ENCODE measurements around the gene MAP1B.

The MAP1B gene

DNA sequence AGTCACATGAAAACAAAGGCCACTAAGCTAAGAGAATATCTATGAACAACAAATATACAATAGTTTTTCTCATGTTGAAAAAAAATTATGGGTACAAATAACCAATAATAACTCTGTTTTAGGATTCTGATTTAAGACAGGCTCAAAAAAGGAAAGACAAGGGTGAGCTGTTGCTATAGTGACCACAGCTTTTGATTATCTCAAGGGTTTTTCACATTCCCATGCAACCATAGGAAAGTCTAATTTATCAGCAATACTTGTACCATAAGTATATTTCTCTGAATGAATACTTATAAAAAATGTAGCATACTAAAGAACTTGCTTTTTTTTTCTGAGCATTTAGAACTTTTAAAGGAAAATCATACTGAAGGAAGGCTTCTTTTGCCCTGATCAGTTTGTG lies 144.7 kb downstream of the MAP1B start:
- Mint-ChIP-seq H3K9me3 (no peaks in the 10 kb centered on the region), H3K27ac (no peak overlapping the region), H3K4me3 (no peak overlapping the region), H3K27me3 (no peaks in the 10 kb centered on the region), H3K4me1 (ENCODE audit: low read depth) (peaks cover 22% of the 10 kb centered on the region), H3K36me3 (ENCODE audit: low read depth) (peaks cover 66% of the 10 kb centered on the region)
- no peak for DNase-seq

DNA sequence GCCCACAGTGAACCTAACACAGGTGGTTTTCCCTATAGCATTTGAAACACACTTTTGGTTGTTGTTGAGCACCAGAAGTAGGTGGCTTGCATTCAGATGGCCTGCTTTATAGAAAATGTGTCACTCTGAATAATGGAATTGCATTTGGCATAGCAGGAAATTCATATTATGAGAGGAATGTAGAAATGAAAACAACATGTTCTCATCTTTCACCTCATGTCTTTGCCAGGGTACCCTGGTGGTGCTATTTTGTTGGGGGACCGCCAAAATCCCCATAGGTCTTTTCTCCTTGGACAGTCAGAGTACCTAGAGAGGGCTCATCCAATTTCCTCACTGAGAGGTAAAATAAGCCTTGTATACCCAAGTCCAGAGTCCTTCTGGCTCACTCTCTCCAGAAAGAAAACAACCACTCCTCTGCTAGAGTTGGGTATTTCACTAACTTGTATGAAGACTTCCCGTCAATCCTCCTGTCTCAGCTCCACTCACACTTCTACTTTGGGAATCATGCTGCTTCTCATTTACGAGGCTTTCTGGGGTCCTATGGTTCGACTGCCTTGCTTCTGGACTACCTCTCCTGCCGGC lies 145.4 kb downstream of the MAP1B start:
- H3K27me3 Mint-ChIP-seq = no peaks in the 10 kb centered on the region
- peaks cover 24% of the 10 kb centered on the region for H3K4me1 Mint-ChIP-seq (ENCODE audit: low read depth)
- H3K9me3 Mint-ChIP-seq = no peaks in the 10 kb centered on the region
- no peak overlapping the region for H3K4me3 Mint-ChIP-seq
- peak overlapping the region; percentile 19 for H3K27ac Mint-ChIP-seq
- no peak for DNase-seq
- H3K36me3 Mint-ChIP-seq (ENCODE audit: low read depth) = peaks cover 71% of the 10 kb centered on the region

DNA sequence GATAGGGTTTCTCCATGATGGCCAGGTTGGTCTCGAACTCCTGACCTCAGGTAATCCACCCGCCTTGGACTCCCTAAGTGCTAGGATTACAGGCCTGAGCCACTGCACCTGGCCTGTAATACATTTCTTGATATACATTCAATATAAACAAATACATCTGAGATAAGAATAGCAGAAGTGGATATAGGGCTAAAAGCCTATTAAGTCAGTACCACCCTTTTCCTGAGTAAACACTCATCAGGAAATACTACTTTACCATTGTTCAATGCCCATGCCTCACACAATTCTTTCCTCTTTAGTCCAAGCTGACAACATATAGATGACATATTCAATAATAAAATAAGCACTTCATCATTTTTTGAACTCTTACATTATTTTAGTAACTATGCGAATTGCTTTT lies 148.0 kb downstream of the MAP1B start:
- Mint-ChIP-seq H3K9me3 (no peaks in the 10 kb centered on the region), H3K36me3 (ENCODE audit: low read depth) (peaks cover 79% of the 10 kb centered on the region), H3K4me1 (ENCODE audit: low read depth) (peaks cover 13% of the 10 kb centered on the region), H3K27me3 (no peaks in the 10 kb centered on the region), H3K27ac (no peak overlapping the region), H3K4me3 (no peak overlapping the region)
- DNase-seq = no peak

DNA sequence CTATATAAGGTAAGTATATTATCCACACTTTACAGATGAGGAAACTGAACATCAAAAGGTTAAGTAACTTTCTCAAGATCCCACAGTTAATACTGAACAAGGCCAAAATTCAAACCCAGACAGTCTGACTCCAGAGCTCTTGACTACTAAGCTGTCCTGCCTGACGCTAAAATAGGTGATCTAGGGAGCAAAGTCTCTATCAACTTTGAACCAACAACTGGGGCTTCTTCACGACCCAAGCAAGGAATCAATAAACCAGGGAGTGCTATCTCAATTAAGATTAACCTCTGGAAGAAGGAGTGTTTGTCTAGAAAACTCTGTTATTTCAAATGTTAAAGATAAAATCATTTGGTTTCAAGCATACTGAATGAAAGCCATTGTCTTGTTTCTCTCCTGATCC lies 148.4 kb downstream of the MAP1B start:
- H3K27me3 Mint-ChIP-seq = no peaks in the 10 kb centered on the region
- H3K36me3 Mint-ChIP-seq (ENCODE audit: low read depth) = peaks cover 80% of the 10 kb centered on the region
- DNase-seq = no peak
- no peak overlapping the region for H3K27ac Mint-ChIP-seq
- peaks cover 13% of the 10 kb centered on the region for H3K4me1 Mint-ChIP-seq (ENCODE audit: low read depth)
- no peak overlapping the region for H3K4me3 Mint-ChIP-seq
- no peaks in the 10 kb centered on the region for H3K9me3 Mint-ChIP-seq

DNA sequence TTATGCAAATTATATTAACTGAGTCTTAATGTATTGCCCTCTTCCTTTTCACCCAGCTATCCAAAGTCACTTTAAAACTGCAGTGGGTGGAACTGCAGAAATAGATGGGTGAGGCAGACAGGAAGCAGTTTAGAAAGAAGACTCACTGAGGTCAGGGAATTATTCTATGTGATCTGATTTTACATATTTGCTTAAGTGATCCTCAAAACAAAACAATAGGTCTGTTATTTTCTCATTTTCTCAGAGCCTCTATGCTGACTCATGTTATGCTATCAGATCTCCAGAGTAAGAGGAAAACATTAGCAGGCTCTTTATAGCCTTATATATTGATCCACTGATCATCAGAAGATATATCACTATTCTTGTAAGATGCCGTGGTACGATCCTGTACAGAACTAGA lies 149.3 kb downstream of the MAP1B start:
- Mint-ChIP-seq H3K9me3 (no peaks in the 10 kb centered on the region), H3K36me3 (ENCODE audit: low read depth) (peaks cover 80% of the 10 kb centered on the region), H3K4me1 (ENCODE audit: low read depth) (peaks cover 13% of the 10 kb centered on the region), H3K27me3 (no peaks in the 10 kb centered on the region), H3K27ac (no peak overlapping the region), H3K4me3 (no peak overlapping the region)
- no peak for DNase-seq

Measured in activated T-cell treated with anti-CD3 and anti-CD28 coated beads, Interleukin-2, amount 50 U/mL, for 24 hours (primary cell).